IMR-90 (cell line): ENCODE data around the gene ARMC9. TPM values are rescaled to one million over a fixed set of nuclear protein-coding genes. Genes with fewer than 3 reads are reported as not detected.

ENCODE experiments used
- ATAC-seq: fragments of 200-7000 bp; cut with Tn5 transposase; 2 replicates; pipeline ENCODE4 v1.9.1; 2020; ENCODE audit warnings: low read depth, mild to moderate bottlenecking, moderate library complexity
- BruUV-seq: library from RNA; stranded (reverse); fragments of 400-500 nt; replicated peaks from 2 replicates; lab custom pipeline; 2021; lab: Mats Ljungman, UMichigan
- CTCF ChIA-PET: fragments of 300-600 bp; formaldehyde crosslinking; extraction: SDS; loops from one replicate; lab custom pipeline; 2021; ENCODE audit warnings: antibody characterized with exemption; lab: Yijun Ruan, JAX
- POLR2A ChIA-PET: fragments of 300-600 bp; sonication (Branson Sonifier 250); formaldehyde crosslinking; loops from one replicate; lab custom pipeline; 2022; ENCODE audit warnings: antibody characterized with exemption; ENCODE audit not compliant: unreplicated experiment; lab: Charles Lee
- DNase-seq: peaks from one replicate; pipeline ENCODE4 v3.0.0; 2013
- H2AFZ ChIP-seq: replicated peaks from 2 replicates; pipeline ENCODE3; 2013; ENCODE audit warnings: low read length, mild to moderate bottlenecking; ENCODE audit not compliant: poor library complexity
- H2AK5ac ChIP-seq: 2 replicates; pipeline ENCODE4 v1.6.1; 2013; ENCODE audit warnings: low read depth, low read length, inconsistent platforms
- H2AK9ac ChIP-seq: replicated peaks from 2 replicates; pipeline ENCODE3; 2013; ENCODE audit warnings: mild to moderate bottlenecking, low read depth, low read length, moderate library complexity; ENCODE audit not compliant: poor library complexity
- H2BK120ac ChIP-seq: 2 replicates; pipeline ENCODE4 v1.6.1; 2013; ENCODE audit warnings: low read depth, low read length, inconsistent platforms
- H2BK15ac ChIP-seq: 3 replicates; pipeline ENCODE4 v1.6.1; 2013; ENCODE audit warnings: low read depth, low read length, inconsistent platforms
- H2BK20ac ChIP-seq: 2 replicates; pipeline ENCODE4 v1.6.1; 2013; ENCODE audit warnings: low read depth, mild to moderate bottlenecking, inconsistent platforms, low read length, moderate library complexity
- H2BK5ac ChIP-seq: 2 replicates; pipeline ENCODE4 v1.6.1; 2013; ENCODE audit warnings: mild to moderate bottlenecking, low read depth, low read length, inconsistent platforms; ENCODE audit not compliant: poor library complexity, severe bottlenecking
- H3K14ac ChIP-seq: replicated peaks from 2 replicates; pipeline ENCODE4 v1.6.1; 2013; ENCODE audit warnings: low read depth, low read length, inconsistent platforms
- H3K18ac ChIP-seq: 2 replicates; pipeline ENCODE4 v1.6.1; 2013; ENCODE audit warnings: low read depth, low read length, control low read depth
- H3K23ac ChIP-seq: 2 replicates; pipeline ENCODE4 v1.6.1; 2013; ENCODE audit warnings: low read depth, low read length, inconsistent platforms
- H3K27ac ChIP-seq: 2 replicates; pipeline ENCODE4 v1.5.1; 2013; ENCODE audit warnings: mild to moderate bottlenecking, control low read depth, low read length; ENCODE audit not compliant: insufficient read depth
- H3K27me3 ChIP-seq: 2 replicates; pipeline ENCODE4 v1.6.1; 2013; ENCODE audit warnings: low read length; ENCODE audit not compliant: control insufficient read depth, insufficient read depth
- H3K36me3 ChIP-seq: 2 replicates; pipeline ENCODE4 v1.6.1; 2013; ENCODE audit warnings: low read length, mixed read lengths; ENCODE audit not compliant: control insufficient read depth, insufficient read depth
- H3K4ac ChIP-seq: 2 replicates; pipeline ENCODE4 v1.6.1; 2013; ENCODE audit warnings: low read depth, low read length, inconsistent platforms
- H3K4me1 ChIP-seq: 2 replicates; pipeline ENCODE4 v1.6.1; 2013; ENCODE audit warnings: low read length, mixed read lengths; ENCODE audit not compliant: control insufficient read depth, insufficient read depth
- H3K4me2 ChIP-seq: 2 replicates; pipeline ENCODE4 v1.6.1; 2013; ENCODE audit warnings: low read depth, mild to moderate bottlenecking, control low read depth, low read length, moderate library complexity
- H3K4me3 ChIP-seq: 2 replicates; pipeline ENCODE4 v1.5.1; 2013; ENCODE audit warnings: low read depth, mild to moderate bottlenecking, control low read depth, low read length, moderate library complexity; ENCODE audit not compliant: insufficient read depth
- H3K56ac ChIP-seq: 2 replicates; pipeline ENCODE4 v1.6.1; 2013; ENCODE audit warnings: low read length, inconsistent platforms; ENCODE audit not compliant: insufficient read depth; ENCODE audit errors: extremely low read depth
- H3K79me1 ChIP-seq, 2 experiments: 2 replicates each; pipeline ENCODE4 v1.6.1; 2013; ENCODE audit warnings: low read length in 2 of 2, inconsistent platforms in 1 of 2, low read depth in 1 of 2
- H3K9ac ChIP-seq: 2 replicates; pipeline ENCODE4 v1.6.1; 2013; ENCODE audit warnings: low read depth, low read length, control low read depth
- H3K9me1 ChIP-seq: 2 replicates; pipeline ENCODE4 v1.6.1; 2013; ENCODE audit warnings: low read length, inconsistent platforms; ENCODE audit not compliant: insufficient read depth
- H3K9me3 ChIP-seq: 2 replicates; pipeline ENCODE4 v1.6.1; 2013; ENCODE audit warnings: low read length; ENCODE audit not compliant: control insufficient read depth, insufficient read depth
- H4K20me1 ChIP-seq: 2 replicates; pipeline ENCODE4 v1.6.1; 2013; ENCODE audit warnings: low read length, inconsistent platforms; ENCODE audit not compliant: insufficient read depth
- H4K5ac ChIP-seq: 2 replicates; pipeline ENCODE4 v1.6.1; 2013; ENCODE audit warnings: mild to moderate bottlenecking, low read depth, low read length, control low read depth
- H4K8ac ChIP-seq, 2 experiments: 2 replicates each; pipeline ENCODE4 v1.6.1; 2013; ENCODE audit warnings: low read depth in 2 of 2, low read length in 2 of 2, control low read depth in 1 of 2, inconsistent platforms in 1 of 2
- H4K91ac ChIP-seq: 2 replicates; pipeline ENCODE4 v1.6.1; 2013; ENCODE audit warnings: low read depth, low read length, inconsistent platforms; ENCODE audit not compliant: insufficient read depth
- BHLHE40 ChIP-seq: fragments of 150-350 bp; IDR thresholded peaks from 2 replicates; pipeline ENCODE4 v1.6.1; 2016; ENCODE audit warnings: mild to moderate bottlenecking, low read depth, low read length
- CEBPB ChIP-seq: IDR thresholded peaks from 2 replicates; pipeline ENCODE4 v1.6.1; 2012; ENCODE audit warnings: low read depth, low read length, improper control_type of control experiment
- CHD1 ChIP-seq: IDR thresholded peaks from 2 replicates; pipeline ENCODE4 v1.6.1; 2012; ENCODE audit warnings: low read depth, low read length, improper control_type of control experiment
- CTCF ChIP-seq: conservative IDR thresholded peaks from 2 replicates; pipeline ENCODE4 v1.5.1; 2012; ENCODE audit warnings: mild to moderate bottlenecking, low read depth, low read length, improper control_type of control experiment
- FOS ChIP-seq: fragments of 150-350 bp; IDR thresholded peaks from 2 replicates; pipeline ENCODE4 v1.6.1; 2016; ENCODE audit warnings: low read depth, low read length
- MAZ ChIP-seq: IDR thresholded peaks from 2 replicates; pipeline ENCODE4 v1.6.1; 2012; ENCODE audit warnings: low read depth, mild to moderate bottlenecking, low read length, improper control_type of control experiment, moderate library complexity, borderline replicate concordance
- NFE2L2 ChIP-seq: fragments of 150-350 bp; IDR thresholded peaks from 2 replicates; pipeline ENCODE4 v1.6.1; 2016; ENCODE audit warnings: low read depth, mild to moderate bottlenecking, low read length
- POLR2A ChIP-seq: IDR thresholded peaks from 2 replicates; pipeline ENCODE4 v1.6.1; 2012; ENCODE audit warnings: mild to moderate bottlenecking, low read depth, low read length
- RAD21 ChIP-seq: IDR thresholded peaks from 2 replicates; pipeline ENCODE4 v1.6.1; 2012; ENCODE audit warnings: low read length, improper control_type of control experiment
- RCOR1 ChIP-seq: IDR thresholded peaks from 2 replicates; pipeline ENCODE4 v1.6.1; 2012; ENCODE audit warnings: mild to moderate bottlenecking, low read length, improper control_type of control experiment; ENCODE audit not compliant: insufficient replicate concordance
- RFX5 ChIP-seq: IDR thresholded peaks from 2 replicates; pipeline ENCODE4 v1.8.0; 2012; ENCODE audit warnings: low read depth, mild to moderate bottlenecking, low read length, moderate library complexity
- USF2 ChIP-seq: fragments of 150-350 bp; IDR thresholded peaks from 2 replicates; pipeline ENCODE4 v1.6.1; 2017; ENCODE audit warnings: mild to moderate bottlenecking, antibody characterized with exemption, low read length, low read depth
- WGBS, 2 experiments: methylation state at CpG; one replicate each; pipeline versions ENCODE4 v1.1.5 to v1.1.7; 2013; ENCODE audit warnings: missing lambda C conversion rate in 2 of 2; ENCODE audit not compliant: insufficient read length in 1 of 2; ENCODE audit errors: extremely low coverage in 2 of 2; 5-methylcytosine and 5-hydroxymethylcytosine counted together
- dilution Hi-C: fragments of 300-500 bp; cut with HindIII; formaldehyde crosslinking; loops from one replicate; pipeline ENCODE4 v1.14.3; 2018; ENCODE audit warnings: low sequenced_read_pairs; ENCODE audit not compliant: unreplicated experiment
- in situ Hi-C: fragments of 300-500 bp; cut with MboI; formaldehyde crosslinking; loops from 3 replicates; pipeline ENCODE4 v1.14.3; 2019; ENCODE audit warnings: low sequenced_read_pairs, inconsistent platforms, mixed read lengths
- intact Hi-C: fragments of 100-400 bp; cut with micrococcal nuclease; formaldehyde crosslinking; loops from 2 replicates; pipeline ENCODE4 v1.10.0; 2022
- polyA plus RNA-seq, 3 experiments: library from polyadenylated mRNA; depleted of rRNA; stranded (reverse); fragments of >200 nt; gene quantifications; 2 replicates each; pipeline ENCODE4 v1.2.3, GENCODE V29; 2012; ENCODE audit warnings: low replicate concordance in 1 of 3
- total RNA-seq: library from RNA; depleted of rRNA; stranded (reverse); fragments of >200 nt; gene quantifications from 2 replicates; pipeline ENCODE4 v1.2.3, GENCODE V29; 2012
- TF ChIP-seq, protein P1 (sequence below): fragments of 150-350 bp; IDR thresholded peaks from 2 replicates; pipeline ENCODE4 v1.6.1; 2016; ENCODE audit warnings: low read depth, mild to moderate bottlenecking, low read length, moderate library complexity, borderline replicate concordance

The ARMC9 gene
- total and polyA plus RNA-seq, 2 of the 4 experiments (the other 2 are of a cell fraction) = 36.0 to 46.6 TPM

- Histone ChIP-seq H3K56ac (no peak overlapping the region), H3K79me1 (no peaks in the 10 kb centered on the region), H3K9me3 (no peaks in the 10 kb centered on the region; the same call in 1 of the 2 replicates), H2BK15ac (no peak overlapping the region), H3K4me1 (peaks cover 8% of the 10 kb centered on the region), H3K9me1 (no peaks in the 10 kb centered on the region; the same call in 1 of the 2 replicates), H2BK20ac (no peak overlapping the region), H4K5ac (no peak overlapping the region), H3K23ac (no peak overlapping the region), H3K27ac (no peak overlapping the region), H2BK120ac (no peak overlapping the region), H3K18ac (no peak overlapping the region), H4K20me1 (no peaks in the 10 kb centered on the region), H3K4ac (no peak overlapping the region), H3K36me3 (no peaks in the 10 kb centered on the region), H2BK5ac (no peak overlapping the region), H2AFZ (no peak overlapping the region), H3K4me2 (no peak overlapping the region), H4K91ac (no peak overlapping the region), H2AK5ac (no peak overlapping the region), H3K27me3 (peaks cover 24% of the 10 kb centered on the region), H4K8ac (no peak overlapping the region), H3K14ac (no peak overlapping the region), H3K9ac (no peak overlapping the region), H3K4me3 (no peak overlapping the region), H2AK9ac (no peak overlapping the region)
- TF ChIP-seq POLR2A (no peak), CEBPB (no peak), CHD1 (no peak), MAZ (no peak), FOS (no peak), RAD21 (no peak), BHLHE40 (no peak), NFE2L2 (no peak), USF2 (no peak), RCOR1 (no peak), CTCF (no peak), RFX5 (no peak)
- TF ChIP-seq, protein P1, sequence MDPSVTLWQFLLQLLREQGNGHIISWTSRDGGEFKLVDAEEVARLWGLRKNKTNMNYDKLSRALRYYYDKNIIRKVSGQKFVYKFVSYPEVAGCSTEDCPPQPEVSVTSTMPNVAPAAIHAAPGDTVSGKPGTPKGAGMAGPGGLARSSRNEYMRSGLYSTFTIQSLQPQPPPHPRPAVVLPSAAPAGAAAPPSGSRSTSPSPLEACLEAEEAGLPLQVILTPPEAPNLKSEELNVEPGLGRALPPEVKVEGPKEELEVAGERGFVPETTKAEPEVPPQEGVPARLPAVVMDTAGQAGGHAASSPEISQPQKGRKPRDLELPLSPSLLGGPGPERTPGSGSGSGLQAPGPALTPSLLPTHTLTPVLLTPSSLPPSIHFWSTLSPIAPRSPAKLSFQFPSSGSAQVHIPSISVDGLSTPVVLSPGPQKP = no peak
- in situ Hi-C loops = no loop called here
- no peak for DNase-seq
- no TSS peak for BruUV-seq
- POLR2A ChIA-PET = no interaction called here
- intact Hi-C loops = no loop called here
- 100% methylated on average over 4 of the region's 23 CpGs; no CpG with 5 or more reads in 1 of the 2 experiments for WGBS, 2 experiments
- CTCF ChIA-PET = interaction anchor here (0.9 kb wide), 1 partner anchor 14 kb away, joined by 3 read pairs; no protein-coding TSS in a partner anchor
- dilution Hi-C loops = no loop called here
- peak; percentile 25; the same call in 1 of the 2 replicates for ATAC-seq
Measured at GRCh38 chr2:231399046-231399852, 200.8 kb downstream of the ARMC9 start.
